Eye (tissue), 1 donor: ENCODE data around the gene CCBE1.

Source experiments
- DNase-seq: peaks from one replicate; pipeline ENCODE4 v3.0.0-alpha.2; 2015

CCBE1 gene

DNA sequence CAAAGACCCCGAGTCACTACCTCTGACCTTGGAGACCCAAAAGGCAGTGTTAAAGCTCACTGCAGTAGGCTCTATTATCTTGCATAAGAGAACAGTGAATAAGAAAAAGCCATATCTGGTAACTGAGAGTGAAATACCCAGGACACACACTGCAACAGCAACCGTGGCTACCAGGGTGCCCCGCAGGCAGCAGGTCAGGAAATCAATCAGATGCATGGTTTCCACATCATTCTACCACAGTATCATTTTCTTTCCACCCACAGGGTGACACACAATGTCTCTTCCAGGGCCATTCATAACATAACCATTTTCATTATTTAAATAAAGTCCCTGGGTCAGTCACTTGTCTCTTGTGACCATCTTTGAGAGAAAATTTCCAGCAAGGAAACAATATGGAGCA lies 131.3 kb downstream of the CCBE1 start:
- no peak for DNase-seq

DNA sequence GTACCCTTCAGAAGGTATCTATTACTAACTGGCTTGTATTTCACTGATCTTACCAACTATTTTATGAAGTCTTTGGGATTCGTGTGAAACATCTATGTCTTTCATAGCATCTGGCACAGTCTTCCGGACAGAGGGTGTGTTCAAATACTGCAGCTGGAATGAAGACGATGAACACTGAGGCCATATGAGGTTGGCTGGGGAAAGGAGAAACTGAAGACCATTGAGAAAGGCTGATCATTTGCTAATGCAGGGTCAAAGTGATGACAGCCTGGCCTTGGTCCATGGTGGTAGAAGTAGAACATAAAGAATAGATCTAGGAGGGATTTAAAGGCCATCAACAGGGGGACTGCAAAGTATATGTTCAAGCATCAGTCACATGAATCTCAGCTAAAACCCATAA lies 132.7 kb downstream of the CCBE1 start:
- no peak for DNase-seq

DNA sequence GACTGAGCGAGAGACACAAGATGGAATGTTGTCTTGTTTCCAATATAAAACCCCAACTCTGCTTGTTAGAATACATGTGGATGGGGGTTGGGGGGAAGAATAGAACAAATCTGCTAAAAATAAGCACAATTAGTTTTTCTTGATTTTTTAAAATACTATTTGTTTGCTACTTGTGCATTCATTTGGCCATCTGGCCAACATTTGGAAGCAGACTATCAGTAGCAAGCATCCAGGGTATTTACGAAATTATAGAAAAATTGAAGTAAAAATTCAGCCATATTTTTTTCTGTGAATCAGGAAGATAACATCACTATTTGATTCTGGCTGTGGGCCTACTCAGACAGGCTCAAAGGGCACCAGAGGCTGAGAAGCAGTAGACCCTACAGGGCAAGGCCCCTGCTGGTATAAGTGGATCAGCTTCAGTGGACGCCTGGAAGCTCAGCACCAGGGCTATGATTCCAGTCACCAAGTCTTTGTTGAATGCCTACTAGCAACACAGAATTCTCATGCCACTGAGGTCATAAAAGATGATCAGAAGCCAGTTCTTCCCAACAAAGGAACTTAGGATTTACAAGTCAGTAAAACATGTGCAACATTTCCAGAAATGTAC lies 133.9 kb downstream of the CCBE1 start:
- DNase-seq = no peak

DNA sequence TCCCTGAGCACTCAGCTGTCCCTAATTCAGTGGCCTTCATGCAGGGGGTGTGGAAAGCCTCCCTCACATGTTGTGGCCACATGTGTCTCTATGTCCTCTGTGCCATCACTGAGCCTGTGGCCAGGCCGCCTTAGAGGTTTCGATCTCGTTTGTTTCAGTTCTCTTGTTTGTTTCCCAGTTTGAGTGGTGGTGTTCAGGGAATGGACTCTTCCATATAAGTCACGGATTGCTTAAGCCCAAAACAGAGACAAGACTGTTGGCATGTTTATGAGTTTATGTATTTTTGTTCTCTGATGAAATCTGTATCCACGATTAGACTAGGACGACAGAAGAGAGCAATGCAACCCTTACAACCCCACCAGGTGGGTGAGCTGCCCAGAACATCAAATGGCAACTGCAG lies 134.5 kb downstream of the CCBE1 start:
- no peak for DNase-seq

GRCh38 chr18:59561612-59562011 lies 135.6 kb downstream of the CCBE1 start:
- DNase-seq = no peak

GRCh38 chr18:59560556-59560955 lies 136.7 kb downstream of the CCBE1 start:
- DNase-seq = no peak

GRCh38 chr18:59559528-59559927 lies 137.7 kb downstream of the CCBE1 start:
- DNase-seq = no peak

DNA sequence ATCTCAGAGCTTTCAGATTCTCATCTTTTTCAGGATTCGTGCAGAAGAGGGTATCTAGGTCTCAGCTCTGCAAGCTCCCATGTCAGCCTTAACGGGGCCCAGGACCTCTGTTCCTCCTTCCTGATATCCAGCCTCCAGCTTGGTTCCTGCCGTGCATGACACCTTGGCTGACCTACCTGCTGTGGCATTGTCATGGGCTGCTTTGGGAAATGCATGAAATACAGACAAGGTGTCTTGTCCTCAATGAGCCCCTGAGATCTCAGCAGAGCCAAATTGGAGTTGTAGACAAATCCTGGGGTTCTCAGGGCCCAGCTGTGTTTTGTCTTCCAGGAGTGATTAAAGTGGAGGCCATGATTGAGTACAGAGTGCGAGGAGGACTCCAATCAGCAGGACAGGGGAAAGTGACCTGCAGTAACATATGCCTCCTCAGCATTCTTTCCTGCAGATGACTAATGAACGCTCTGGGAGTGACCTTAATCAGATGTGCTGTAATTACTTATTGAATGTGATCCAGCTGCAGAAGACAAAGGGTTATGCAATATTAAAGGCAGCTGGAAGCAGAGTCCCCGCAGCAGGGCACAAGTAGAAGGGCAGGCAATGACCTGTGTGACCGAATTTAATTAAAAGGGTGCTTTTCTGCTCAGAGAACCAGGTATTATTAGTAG lies 141.1 kb downstream of the CCBE1 start:
- peak; percentile 72 for DNase-seq

DNA sequence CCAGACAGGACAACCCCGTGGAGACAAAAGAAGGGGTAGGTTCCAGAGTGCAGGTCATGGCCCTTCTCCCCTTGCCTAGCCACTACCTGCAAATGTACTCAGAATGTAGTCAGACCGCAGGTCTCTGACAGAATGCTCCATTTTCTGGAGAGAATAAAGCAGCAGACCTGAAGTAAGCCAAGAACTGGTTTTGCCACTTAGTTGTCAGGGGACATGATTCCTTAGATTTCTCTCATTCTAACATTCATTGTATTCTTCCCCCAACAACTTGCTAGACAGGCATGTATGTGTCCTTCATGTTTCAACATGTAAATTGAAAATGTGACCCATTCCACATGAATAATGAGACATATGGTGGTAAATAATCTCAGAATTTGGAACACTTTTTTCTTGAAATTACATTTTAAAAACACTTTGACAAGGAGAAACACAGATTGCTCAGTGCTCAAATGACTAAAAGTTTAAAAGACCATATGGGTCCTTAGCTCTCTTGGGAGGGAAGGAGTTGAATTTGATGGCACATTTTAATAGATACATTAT lies 142.4 kb downstream of the CCBE1 start:
- peak; percentile 25 for DNase-seq

DNA sequence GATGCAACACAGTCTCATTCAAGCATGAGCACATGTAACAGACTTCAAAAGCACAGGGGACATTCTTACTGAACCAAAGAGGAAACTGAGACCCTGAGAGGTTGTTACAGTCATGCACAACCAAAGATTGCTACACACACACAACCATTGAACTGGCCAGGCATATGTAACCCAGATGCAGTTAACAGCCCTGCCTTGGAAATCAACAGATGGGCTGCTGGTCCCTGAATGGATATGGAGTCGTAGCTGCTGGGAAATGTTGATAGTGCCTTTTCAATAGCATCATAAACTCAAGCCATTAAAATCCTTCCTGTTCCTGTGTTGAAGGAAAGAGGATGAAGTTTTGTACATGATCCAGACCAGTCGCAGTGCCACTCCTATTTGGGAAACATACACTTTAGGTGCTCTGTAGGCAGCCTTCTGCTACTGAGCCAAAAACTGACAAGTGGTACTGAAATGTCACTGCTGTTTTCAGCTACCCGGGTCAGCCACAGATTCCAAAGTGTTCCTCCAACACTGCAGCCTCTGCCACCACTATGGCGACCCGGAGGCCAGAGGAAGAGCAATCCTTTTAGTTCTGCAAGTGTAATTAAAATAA lies 143.9 kb downstream of the CCBE1 start:
- DNase-seq = no peak

DNA sequence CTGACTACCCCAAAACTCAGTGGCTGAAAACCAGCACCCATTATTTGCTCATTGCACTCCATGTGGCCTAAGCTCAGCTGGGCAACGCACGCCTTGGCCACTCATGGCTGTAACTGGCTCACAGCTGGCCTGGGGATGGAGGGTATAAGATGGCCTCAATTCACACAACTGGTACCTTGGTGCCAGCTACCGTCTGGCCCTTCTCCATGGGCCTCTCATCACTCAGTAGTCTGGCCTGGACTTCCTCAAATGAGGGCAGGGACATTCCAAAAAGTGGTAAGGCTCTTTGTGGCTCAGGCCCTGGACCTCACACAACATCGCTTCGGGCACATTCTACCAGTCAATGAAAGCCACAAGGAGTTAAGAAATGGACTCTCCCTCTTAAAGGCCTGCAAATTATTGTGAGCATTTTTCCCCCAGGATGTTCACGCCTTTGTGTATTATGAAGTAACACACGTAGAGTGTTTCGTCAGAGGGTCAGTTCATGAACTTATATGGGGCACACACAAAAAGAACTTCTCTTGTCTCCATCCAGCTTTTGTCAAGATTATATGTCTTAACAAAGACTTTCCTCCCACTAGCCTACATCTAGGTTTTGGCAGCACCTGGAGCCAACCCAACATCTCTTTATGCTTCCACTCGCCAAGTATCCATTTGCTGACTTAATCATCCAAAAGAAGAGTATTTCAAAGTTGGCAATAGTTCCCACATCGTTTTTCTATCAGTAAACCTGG lies 145.2 kb downstream of the CCBE1 start:
- DNase-seq = no peak

DNA sequence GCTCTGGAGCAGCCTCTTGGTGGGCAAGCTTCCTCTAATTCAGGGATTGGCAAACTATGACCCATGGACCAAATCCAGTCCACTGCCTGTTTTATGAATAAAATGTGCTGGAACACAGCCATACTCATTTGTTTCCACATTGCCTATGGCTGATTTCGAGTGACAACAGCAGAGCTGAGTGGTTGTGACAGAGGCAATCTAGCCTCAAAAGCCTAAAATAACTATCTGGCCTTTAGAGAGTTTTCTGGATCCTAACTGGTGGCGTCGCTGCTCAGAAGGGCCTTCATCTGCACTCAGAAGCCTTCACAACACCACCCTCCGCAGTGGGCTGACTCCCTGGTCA lies 147.1 kb downstream of the CCBE1 start:
- no peak for DNase-seq

DNA sequence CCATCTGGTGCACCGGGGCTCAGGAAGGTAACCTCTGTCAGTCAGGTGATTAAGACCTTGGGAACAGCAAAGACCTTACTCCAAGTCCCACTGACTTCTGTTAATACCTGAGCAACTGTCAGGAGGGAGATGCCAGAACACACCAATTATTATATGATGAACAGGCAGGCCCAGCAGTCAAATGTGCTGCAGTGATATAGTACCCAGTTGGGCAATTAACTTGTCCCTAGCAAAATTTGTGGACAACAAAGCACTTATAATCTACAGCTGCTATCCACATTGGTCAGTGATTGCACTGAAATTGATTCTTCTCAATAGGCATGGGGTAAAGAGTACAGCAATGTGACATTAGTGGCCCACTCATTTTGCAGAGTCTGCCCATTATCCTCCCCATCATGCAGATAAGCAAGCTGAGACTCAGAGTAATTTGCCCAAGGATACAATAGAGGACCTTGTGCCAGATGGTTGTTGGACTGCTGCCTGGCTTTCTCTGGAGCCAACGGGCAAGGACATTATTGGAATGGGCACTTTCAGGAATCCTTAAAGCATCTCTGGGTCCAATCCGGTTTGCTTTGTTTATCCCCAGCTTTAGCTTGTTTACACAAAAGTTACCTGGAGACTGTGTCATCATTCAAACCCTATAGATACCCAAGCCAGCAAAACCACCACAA lies 147.6 kb downstream of the CCBE1 start:
- DNase-seq = no peak

GRCh38 chr18:59547581-59548182 lies 149.5 kb downstream of the CCBE1 start:
- peak; percentile 65 for DNase-seq

DNA sequence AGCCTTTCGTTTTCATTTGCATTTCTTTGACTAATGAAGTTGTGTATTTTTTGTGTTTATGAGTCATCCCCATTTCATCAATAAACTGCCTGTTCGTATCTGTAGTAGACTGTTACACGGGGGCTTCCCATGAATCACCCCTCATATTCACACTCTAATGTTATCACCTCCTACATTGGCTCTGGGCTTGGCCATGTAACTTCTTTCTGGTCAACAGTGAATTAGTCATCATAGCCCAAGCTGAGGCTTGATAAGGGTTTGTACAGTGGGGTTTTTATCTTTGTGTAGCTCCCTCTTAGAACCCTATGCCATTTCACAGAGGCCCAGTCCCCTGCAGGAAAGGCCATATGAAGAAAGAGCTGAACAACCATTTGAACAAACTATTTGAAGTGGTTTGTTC lies 151.0 kb downstream of the CCBE1 start:
- DNase-seq = no peak

DNA sequence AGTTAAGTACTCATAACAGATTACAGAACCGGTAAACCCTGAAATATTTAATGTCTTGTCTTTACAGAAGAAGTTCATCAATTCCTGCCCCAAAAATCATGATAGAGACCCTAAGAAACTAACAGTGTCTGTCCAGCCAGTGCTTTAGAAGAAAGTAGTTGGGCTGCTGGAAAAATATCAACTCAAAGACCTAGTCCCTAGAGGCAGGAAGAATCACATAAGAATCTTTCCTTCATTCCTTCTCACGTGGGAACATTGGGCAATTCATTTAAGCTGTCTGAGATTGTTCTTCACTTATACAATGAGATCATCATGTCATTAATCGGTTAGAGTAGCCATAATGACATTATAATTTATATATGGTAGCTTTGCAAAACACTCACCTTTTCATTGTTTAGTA lies 156.4 kb downstream of the CCBE1 start:
- no peak for DNase-seq

GRCh38 chr18:59540346-59540745 lies 156.9 kb downstream of the CCBE1 start:
- DNase-seq = no peak

- DNase-seq = no peak
These were observed 158.1 kb downstream of the CCBE1 start for GRCh38 chr18:59539108-59539507.

DNA sequence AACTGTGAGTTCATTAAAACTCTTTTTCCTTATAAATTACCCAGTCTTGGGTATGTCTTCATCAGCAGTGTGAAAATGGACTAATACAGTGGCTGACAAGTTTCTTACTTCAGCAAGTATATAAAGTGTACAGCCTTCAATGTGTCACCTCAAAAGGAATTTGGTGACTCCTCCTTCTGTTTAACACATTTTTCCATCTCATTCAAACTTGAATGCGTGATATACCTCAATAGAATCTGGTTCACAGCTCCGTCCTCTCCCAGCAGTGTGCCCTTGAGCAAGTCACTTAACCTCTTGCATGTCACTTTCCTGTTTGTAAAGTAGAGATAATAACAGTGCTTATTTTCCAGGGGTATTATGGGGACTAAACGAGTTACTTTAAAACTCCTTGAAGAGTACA lies 159.6 kb downstream of the CCBE1 start:
- no peak for DNase-seq

DNA sequence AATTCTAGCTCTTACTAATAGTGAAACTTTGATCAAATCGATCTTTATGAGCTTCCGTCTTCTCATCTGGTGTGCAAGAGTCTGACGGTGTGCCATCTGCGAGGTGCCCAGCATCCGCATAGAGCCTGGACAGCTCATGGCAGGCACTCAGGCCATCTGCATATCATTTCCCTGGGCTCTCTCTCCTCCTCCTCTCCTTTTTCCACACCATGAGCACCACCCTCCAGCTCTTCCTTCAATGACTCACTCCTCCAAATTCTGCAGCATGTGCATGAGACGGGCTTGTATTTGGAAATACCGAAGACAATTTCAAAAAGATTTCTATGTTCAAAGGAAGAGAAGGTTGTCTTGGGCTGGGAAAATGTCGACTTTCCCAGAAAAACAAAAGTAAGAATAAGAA lies 161.1 kb downstream of the CCBE1 start:
- no peak for DNase-seq

- DNase-seq = no peak
These were observed 162.2 kb downstream of the CCBE1 start for GRCh38 chr18:59535055-59535454.

DNA sequence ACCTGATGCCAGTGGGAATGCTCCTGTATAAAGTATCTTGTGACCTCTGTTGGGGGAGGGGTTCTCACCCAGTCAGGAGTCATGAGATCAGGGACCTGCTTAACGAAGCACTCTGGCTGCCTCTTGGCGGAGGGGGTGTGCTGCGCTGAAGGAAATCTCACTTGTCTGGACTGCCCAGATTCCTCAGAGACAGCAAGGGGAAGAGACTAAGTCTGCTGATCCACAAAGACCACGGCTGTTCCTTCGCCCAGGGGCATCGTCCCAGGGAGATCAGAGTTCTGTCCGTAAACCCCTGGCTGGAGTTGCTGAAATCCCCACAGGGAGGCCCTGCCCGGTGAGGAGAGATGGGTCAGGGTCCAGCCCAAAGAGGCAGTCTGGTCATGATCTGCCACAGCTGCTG lies 168.4 kb downstream of the CCBE1 start:
- DNase-seq = no peak
